MM.1S (cell line): ENCODE data around the gene MYRF.
A peak's percentile ranks its signal among the peaks of the same experiment; 100 is the strongest.

Source experiments
- DNase-seq: peaks from one replicate; pipeline ENCODE4 v3.0.0-alpha.2; 2015
- H2AFZ ChIP-seq: fragments of 300-600 bp; sonication (generic); 2 replicates; pipeline ENCODE4 v1.6.0; 2016; ENCODE audit warnings: antibody characterized with exemption, low read length
- H3F3A ChIP-seq: fragments of 300-600 bp; sonication (generic); 2 replicates; pipeline ENCODE4 v1.6.1; 2016; ENCODE audit warnings: mild to moderate bottlenecking, antibody characterized with exemption, low read length, moderate library complexity, mixed read lengths; ENCODE audit not compliant: insufficient read depth
- H3K27ac ChIP-seq: fragments of 300-600 bp; sonication (generic); 2 replicates; pipeline ENCODE4 v1.5.1; 2016; ENCODE audit warnings: mild to moderate bottlenecking, low read length
- H3K27me3 ChIP-seq: fragments of 300-600 bp; sonication (generic); replicated peaks from 2 replicates; pipeline ENCODE4 v1.6.0; 2016; ENCODE audit warnings: low read length; ENCODE audit not compliant: insufficient read depth
- H3K36me3 ChIP-seq: fragments of 300-600 bp; sonication (generic); replicated peaks from 2 replicates; pipeline ENCODE4 v1.6.1; 2016; ENCODE audit warnings: mild to moderate bottlenecking, low read length, mixed read lengths; ENCODE audit not compliant: insufficient read depth
- H3K4me1 ChIP-seq: fragments of 300-600 bp; sonication (generic); 2 replicates; pipeline ENCODE4 v1.6.1; 2016; ENCODE audit warnings: low read length, mixed read lengths
- H3K4me2 ChIP-seq: fragments of 300-600 bp; sonication (generic); 2 replicates; pipeline ENCODE4 v1.6.0; 2016; ENCODE audit warnings: low read depth, low read length
- H3K4me3 ChIP-seq: fragments of 300-600 bp; sonication (generic); 2 replicates; pipeline ENCODE4 v1.5.1; 2016; ENCODE audit warnings: low read length, mixed read lengths
- H3K79me2 ChIP-seq: fragments of 300-600 bp; sonication (generic); 2 replicates; pipeline ENCODE4 v1.6.1; 2016; ENCODE audit warnings: mixed run types, low read length, mixed read lengths
- H3K9ac ChIP-seq: fragments of 300-600 bp; sonication (generic); 2 replicates; pipeline ENCODE4 v1.6.1; 2016; ENCODE audit warnings: low read length, mixed read lengths
- H3K9me2 ChIP-seq: fragments of 300-600 bp; sonication (generic); replicated peaks from 2 replicates; pipeline ENCODE4 v1.6.1; 2016; ENCODE audit warnings: mild to moderate bottlenecking, low read length, mixed read lengths; ENCODE audit not compliant: insufficient read depth
- H3K9me3 ChIP-seq: fragments of 300-600 bp; sonication (generic); replicated peaks from 2 replicates; pipeline ENCODE4 v1.6.1; 2016; ENCODE audit warnings: mild to moderate bottlenecking, low read length, mixed read lengths; ENCODE audit not compliant: insufficient read depth
- H4K20me1 ChIP-seq: fragments of 300-600 bp; sonication (generic); 2 replicates; pipeline ENCODE4 v1.6.1; 2016; ENCODE audit warnings: mild to moderate bottlenecking, low read length, moderate library complexity, mixed read lengths; ENCODE audit not compliant: insufficient read depth
- CTCF ChIP-seq: fragments of 300-600 bp; sonication (generic); IDR thresholded peaks from 2 replicates; pipeline ENCODE4 v1.5.1; 2016; ENCODE audit warnings: antibody characterized with exemption, low read length, mixed read lengths
- EZH2 ChIP-seq: fragments of 300-600 bp; sonication (generic); optimal IDR thresholded peaks from 2 replicates; pipeline ENCODE3; 2017; ENCODE audit warnings: low read depth, mild to moderate bottlenecking, antibody characterized with exemption, low read length, mixed read lengths
- EZH2phosphoT487 ChIP-seq: fragments of 300-600 bp; sonication (generic); IDR thresholded peaks from 2 replicates; pipeline ENCODE4 v1.6.1; 2018; ENCODE audit warnings: antibody characterized with exemption, low read length

MYRF gene

DNA sequence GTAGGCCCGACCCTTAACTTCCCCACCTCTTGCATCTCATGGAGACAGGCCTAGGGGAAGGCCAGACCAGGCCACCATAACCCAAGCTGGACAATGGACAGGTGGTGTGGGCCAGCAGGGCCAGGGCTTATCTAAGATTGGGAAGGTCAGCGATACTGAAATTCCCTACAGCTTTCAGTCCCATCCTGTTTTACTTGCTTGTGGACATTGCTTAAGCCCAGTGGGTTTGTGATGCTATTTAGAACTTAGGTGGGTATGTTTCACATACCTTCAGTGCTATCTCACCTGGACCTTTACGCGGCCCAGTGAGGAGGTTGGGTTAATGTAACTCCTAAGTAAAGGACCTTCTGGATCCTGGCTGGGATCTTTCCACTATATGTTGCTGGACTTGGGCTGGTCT, 77.4 kb downstream of the MYRF start:
- DNase-seq = no peak
- TF ChIP-seq EZH2 (no peak), CTCF (no peak), EZH2phosphoT487 (no peak)
- Histone ChIP-seq H3K9ac (no peak overlapping the region), H3K4me3 (no peak overlapping the region), H3K9me2 (no peaks in the 10 kb centered on the region), H3K4me1 (peaks cover 17% of the 10 kb centered on the region), H4K20me1 (no peaks in the 10 kb centered on the region), H3K4me2 (no peak overlapping the region), H3K36me3 (no peaks in the 10 kb centered on the region), H3K27ac (no peak overlapping the region), H2AFZ (no peak overlapping the region), H3K27me3 (peaks cover 41% of the 10 kb centered on the region), H3K9me3 (no peaks in the 10 kb centered on the region), H3F3A (no peaks in the 10 kb centered on the region), H3K79me2 (no peaks in the 10 kb centered on the region)

- H3K9ac ChIP-seq = no peak overlapping the region
- no peaks in the 10 kb centered on the region for H4K20me1 ChIP-seq
- peaks cover 21% of the 10 kb centered on the region for H3K4me1 ChIP-seq
- H3F3A ChIP-seq = 0 out of 2 replicates have a peak, but pooled peaks cover 3% of the 10 kb centered on the region
- H3K79me2 ChIP-seq = no peaks in the 10 kb centered on the region
- no peak overlapping the region for H2AFZ ChIP-seq
- no peaks in the 10 kb centered on the region for H3K9me2 ChIP-seq
- H3K27ac ChIP-seq = no peak overlapping the region
- peaks cover 41% of the 10 kb centered on the region for H3K27me3 ChIP-seq
- no peak overlapping the region for H3K4me3 ChIP-seq
- H3K4me2 ChIP-seq = no peak overlapping the region
- H3K9me3 ChIP-seq = no peaks in the 10 kb centered on the region
- TF ChIP-seq EZH2 (no peak), CTCF (no peak), EZH2phosphoT487 (no peak)
- DNase-seq = no peak
- no peaks in the 10 kb centered on the region for H3K36me3 ChIP-seq
These were observed 78.0 kb downstream of the MYRF start for GRCh38 chr11:61830237-61831105.

GRCh38 chr11:61832207-61832606, 79.8 kb downstream of the MYRF start:
- H3K4me2 ChIP-seq = peak overlapping the region; percentile 55

More at GRCh38 chr11:61832207-61832606, 79.8 kb downstream of the MYRF start:
- Histone ChIP-seq H3K27me3 (peaks cover 30% of the 10 kb centered on the region), H3K27ac (no peak overlapping the region), H3K4me1 (peaks cover 21% of the 10 kb centered on the region), H3K79me2 (no peaks in the 10 kb centered on the region), H3K9me3 (no peaks in the 10 kb centered on the region), H4K20me1 (no peaks in the 10 kb centered on the region), H3K9me2 (no peaks in the 10 kb centered on the region), H3K36me3 (no peaks in the 10 kb centered on the region), H3F3A (0 out of 2 replicates have a peak, but pooled peaks cover 3% of the 10 kb centered on the region), H3K9ac (peak overlapping the region; percentile 21; the same call in 1 of the 2 replicates), H2AFZ (peak overlapping the region; percentile 47), H3K4me3 (peak overlapping the region; percentile 20; the same call in 1 of the 2 replicates)
- DNase-seq = no peak
- no peak for TF ChIP-seq CTCF
- TF ChIP-seq EZH2 = no peak
- TF ChIP-seq EZH2phosphoT487 = no peak
